Measurements from ENCODE around the gene TRIM36.

GRCh38 chr5:115170929-115171510, 1.3 kb upstream of the TRIM36 start:
- TF ChIP-seq CTCF (IDR thresholded peaks at IDR 0.05; ENCODE audit: low read depth, low read length, poor library complexity, severe bottlenecking) (no peak), EZH2phosphoT487 (IDR thresholded peaks at IDR 0.05; ENCODE audit: borderline replicate concordance, low read length) (no peak)
